GM12801 (cell line): Measurements from ENCODE around the gene GABRA4.

ENCODE experiments used
- TF ChIP-seq, protein P1 (sequence below): IDR thresholded peaks from one replicate; pipeline ENCODE4 v1.5.1; 2011; ENCODE audit warnings: control low read depth; ENCODE audit not compliant: insufficient read length; ENCODE audit errors: extremely low read depth

Gene GABRA4

GRCh38 chr4:46979726-46980125 is 13.7 kb downstream of the GABRA4 start:
- TF ChIP-seq, protein P1, sequence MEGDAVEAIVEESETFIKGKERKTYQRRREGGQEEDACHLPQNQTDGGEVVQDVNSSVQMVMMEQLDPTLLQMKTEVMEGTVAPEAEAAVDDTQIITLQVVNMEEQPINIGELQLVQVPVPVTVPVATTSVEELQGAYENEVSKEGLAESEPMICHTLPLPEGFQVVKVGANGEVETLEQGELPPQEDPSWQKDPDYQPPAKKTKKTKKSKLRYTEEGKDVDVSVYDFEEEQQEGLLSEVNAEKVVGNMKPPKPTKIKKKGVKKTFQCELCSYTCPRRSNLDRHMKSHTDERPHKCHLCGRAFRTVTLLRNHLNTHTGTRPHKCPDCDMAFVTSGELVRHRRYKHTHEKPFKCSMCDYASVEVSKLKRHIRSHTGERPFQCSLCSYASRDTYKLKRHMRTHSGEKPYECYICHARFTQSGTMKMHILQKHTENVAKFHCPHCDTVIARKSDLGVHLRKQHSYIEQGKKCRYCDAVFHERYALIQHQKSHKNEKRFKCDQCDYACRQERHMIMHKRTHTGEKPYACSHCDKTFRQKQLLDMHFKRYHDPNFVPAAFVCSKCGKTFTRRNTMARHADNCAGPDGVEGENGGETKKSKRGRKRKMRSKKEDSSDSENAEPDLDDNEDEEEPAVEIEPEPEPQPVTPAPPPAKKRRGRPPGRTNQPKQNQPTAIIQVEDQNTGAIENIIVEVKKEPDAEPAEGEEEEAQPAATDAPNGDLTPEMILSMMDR, result no peak

DNA sequence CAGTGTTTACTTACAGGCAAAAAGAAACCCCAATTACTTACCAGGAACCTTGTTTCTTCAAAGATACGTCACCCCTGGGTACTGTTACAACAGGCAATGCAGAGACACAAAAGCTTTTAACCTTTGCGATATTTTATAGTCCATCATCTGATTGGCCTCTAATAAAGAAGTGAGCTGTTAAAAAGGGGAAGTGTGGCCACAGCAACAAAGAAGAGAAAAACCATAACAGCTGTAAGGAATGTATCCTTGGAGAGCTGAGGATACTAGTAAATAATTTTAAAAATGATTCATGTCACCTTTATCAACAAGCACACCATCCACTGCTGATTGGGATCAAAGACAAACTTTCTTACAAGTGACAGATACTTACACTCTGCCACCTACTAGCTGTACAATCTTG is 14.1 kb downstream of the GABRA4 start:
- TF ChIP-seq, protein P1, result no peak

GRCh38 chr4:46977245-46977644 is 16.1 kb downstream of the GABRA4 start:
- TF ChIP-seq, protein P1, result no peak

DNA sequence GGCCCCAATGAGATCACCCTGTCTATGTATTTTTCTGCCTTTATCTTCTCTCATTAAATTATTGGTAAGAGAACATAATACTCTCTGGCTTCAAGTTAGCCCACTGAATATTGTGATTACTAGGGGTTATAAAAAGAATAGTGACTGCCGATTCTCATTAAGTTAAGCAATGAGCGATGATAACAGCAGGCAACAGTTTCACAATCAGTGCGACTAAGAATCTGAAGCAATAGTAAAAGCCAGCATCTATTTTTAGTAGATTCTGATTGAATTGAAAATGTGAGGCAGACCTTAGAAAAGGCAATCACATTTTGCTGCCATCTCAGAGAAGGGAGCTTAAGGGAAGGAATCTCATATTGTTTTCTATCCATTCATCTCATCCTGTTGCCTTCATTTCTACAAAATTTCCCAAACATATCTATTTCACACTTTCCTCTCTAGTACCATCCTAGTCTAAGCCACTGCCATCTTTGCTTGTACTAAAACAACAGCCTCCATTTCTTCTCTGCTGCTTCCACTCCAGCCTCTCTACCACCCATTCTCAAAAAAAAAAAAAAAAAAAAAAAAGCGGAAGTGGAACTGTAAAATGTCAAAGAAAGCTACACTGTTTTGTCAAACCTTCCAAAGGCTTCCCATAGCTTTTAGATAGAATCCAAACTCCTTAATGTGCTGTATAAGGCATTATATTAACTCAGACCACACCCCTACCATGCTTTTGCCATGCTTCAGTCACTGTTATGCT is 17.4 kb downstream of the GABRA4 start:
- TF ChIP-seq, protein P1, result no peak

- TF ChIP-seq, protein P1, result no peak
Observed at GRCh38 chr4:46974891-46975543, 18.4 kb downstream of the GABRA4 start.

DNA sequence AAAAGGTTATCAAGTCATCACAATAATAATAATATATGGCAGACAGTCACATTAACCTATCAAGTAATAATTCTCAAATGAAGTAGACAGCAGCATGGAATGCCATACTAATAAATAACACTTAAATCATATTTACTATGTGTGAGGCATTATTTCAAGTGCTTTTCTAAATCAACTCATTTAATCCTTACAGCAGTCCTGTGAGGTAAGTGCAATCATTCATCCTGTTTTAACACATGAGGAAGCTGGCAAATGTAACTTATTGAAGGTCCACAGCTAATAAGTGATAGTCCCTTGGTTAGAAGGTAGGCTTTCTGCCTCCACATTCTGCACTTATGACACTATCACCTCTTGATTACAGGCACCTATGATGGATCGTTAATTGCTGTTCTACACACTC is 24.5 kb downstream of the GABRA4 start:
- TF ChIP-seq, protein P1, result no peak

- TF ChIP-seq, protein P1, result no peak
Observed at GRCh38 chr4:46967631-46968030, 25.8 kb downstream of the GABRA4 start.
